Gastrocnemius medialis (tissue), 4 donors: ENCODE results near the gene RAB3GAP1.

ENCODE experiments used
- POLR2A ChIP-seq, 2 donors: fragments of 450-650 bp; IDR thresholded peaks; one replicate each; pipeline ENCODE4 v1.6.1; 2017; ENCODE audit warnings: antibody characterized with exemption in 2 of 2, mild to moderate bottlenecking in 2 of 2, moderate library complexity in 2 of 2
- TF ChIP-seq, protein P1 (sequence below), 5 experiments: fragments of 450-650 bp in 3 of 5; fragments of 200-600 bp in 2 of 5; sonication (generic) in 2 of 5; IDR thresholded peaks in 4 of 5; conservative IDR thresholded peaks in 1 of 5; 1 replicate in 4 of 5; 2 replicates in 1 of 5; pipeline ENCODE4 v1.5.1; 2016 to 2019; ENCODE audit warnings: antibody characterized with exemption in 5 of 5, mild to moderate bottlenecking in 3 of 5, moderate library complexity in 3 of 5

DNA sequence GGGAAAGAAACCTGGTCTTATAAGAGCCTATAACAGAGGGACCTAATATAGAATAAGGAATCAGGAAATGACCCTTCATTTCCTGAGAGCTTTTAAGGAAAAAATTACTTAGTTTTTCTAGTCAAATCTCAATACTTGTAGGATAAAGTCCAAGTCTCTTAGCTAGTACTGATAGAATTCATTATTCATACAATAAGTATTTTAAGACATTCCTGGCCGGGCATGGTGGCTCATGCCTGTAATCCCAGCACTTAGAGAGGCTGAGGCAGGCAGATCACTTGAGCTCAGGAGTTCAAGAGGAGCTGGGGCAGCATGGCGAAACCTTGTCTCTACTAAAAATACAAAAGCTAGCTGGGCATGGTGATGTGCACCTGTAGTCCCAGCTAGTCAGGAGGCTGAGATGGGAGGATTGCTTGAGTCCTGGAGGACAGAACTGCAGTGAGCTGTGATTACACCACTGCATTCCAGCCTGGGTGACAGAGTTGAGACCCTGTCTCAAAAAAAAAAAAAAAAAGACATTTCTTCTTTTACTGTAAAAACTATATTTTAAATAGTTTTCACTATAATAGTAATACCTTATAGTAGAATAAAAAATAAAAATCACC lies 3.2 kb downstream of the RAB3GAP1 start:
- TF ChIP-seq, protein P1, sequence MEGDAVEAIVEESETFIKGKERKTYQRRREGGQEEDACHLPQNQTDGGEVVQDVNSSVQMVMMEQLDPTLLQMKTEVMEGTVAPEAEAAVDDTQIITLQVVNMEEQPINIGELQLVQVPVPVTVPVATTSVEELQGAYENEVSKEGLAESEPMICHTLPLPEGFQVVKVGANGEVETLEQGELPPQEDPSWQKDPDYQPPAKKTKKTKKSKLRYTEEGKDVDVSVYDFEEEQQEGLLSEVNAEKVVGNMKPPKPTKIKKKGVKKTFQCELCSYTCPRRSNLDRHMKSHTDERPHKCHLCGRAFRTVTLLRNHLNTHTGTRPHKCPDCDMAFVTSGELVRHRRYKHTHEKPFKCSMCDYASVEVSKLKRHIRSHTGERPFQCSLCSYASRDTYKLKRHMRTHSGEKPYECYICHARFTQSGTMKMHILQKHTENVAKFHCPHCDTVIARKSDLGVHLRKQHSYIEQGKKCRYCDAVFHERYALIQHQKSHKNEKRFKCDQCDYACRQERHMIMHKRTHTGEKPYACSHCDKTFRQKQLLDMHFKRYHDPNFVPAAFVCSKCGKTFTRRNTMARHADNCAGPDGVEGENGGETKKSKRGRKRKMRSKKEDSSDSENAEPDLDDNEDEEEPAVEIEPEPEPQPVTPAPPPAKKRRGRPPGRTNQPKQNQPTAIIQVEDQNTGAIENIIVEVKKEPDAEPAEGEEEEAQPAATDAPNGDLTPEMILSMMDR (IDR thresholded peaks at IDR 0.05 in 4 of 5, conservative IDR thresholded peaks at IDR 0.05 in 1 of 5) = no peak
- no peak for TF ChIP-seq POLR2A (IDR thresholded peaks at IDR 0.05)
